HEK293 (cell line): ENCODE data around the gene EPS8L1.
"Not testable (repeated sequence)": the region's sequence is repeated elsewhere in the genome, so short reads cannot be mapped to it uniquely, and the experiment has no call there.

Experiments
- CTCF ChIA-PET: fragments of 350-600 bp; formaldehyde crosslinking; extraction: SDS; loops from one replicate; lab custom pipeline; 2021; ENCODE audit warnings: antibody characterized with exemption; lab: Yijun Ruan, JAX
- POLR2A ChIA-PET: fragments of 300-600 bp; formaldehyde crosslinking; extraction: SDS; loops from one replicate; lab custom pipeline; 2020; ENCODE audit warnings: antibody characterized with exemption, inconsistent platforms; lab: Yijun Ruan, JAX
- H3K27ac ChIP-seq: fragments of 200-500 bp; sonication (Bioruptor generic); 2 replicates; pipeline ENCODE4 v1.5.1; 2014; ENCODE audit warnings: low read depth, low read length, control low read depth, inconsistent platforms; ENCODE audit errors: extremely low read depth
- H3K36me3 ChIP-seq, 2 experiments: fragments of 200-500 bp in 1 of 2; sonication (Bioruptor generic) in 1 of 2; 1 replicate in 1 of 2; 2 replicates in 1 of 2; pipeline ENCODE4 v1.5.1; 2014 to 2017; ENCODE audit warnings: inconsistent platforms in 2 of 2, low read length in 2 of 2; ENCODE audit not compliant: control insufficient read depth in 2 of 2, insufficient read depth in 1 of 2
- H3K4me1 ChIP-seq: fragments of 200-500 bp; sonication (Bioruptor generic); 2 replicates; pipeline ENCODE4 v1.5.1; 2014; ENCODE audit warnings: mild to moderate bottlenecking, low read length, inconsistent platforms; ENCODE audit not compliant: control insufficient read depth, insufficient read depth
- H3K4me3 ChIP-seq: 2 replicates; pipeline ENCODE4 v1.5.1; 2011; ENCODE audit warnings: low read depth, mild to moderate bottlenecking, control low read depth, low read length, moderate library complexity
- H3K9me3 ChIP-seq: fragments of 200-500 bp; sonication (Bioruptor generic); 2 replicates; pipeline ENCODE4 v1.5.1; 2014; ENCODE audit warnings: low read depth, low read length, inconsistent platforms; ENCODE audit not compliant: control insufficient read depth, insufficient read depth
- SCRT1 ChIP-seq: fragments of 450-650 bp; formaldehyde crosslinking; IDR thresholded peaks from 2 replicates; pipeline ENCODE4 v1.5.1; 2016; ENCODE audit warnings: missing biosample characterization, missing genetic modification characterization, borderline replicate concordance
- SCRT2 ChIP-seq: fragments of 450-650 bp; formaldehyde crosslinking; IDR thresholded peaks from 2 replicates; pipeline ENCODE4 v1.5.1; 2016; ENCODE audit warnings: missing biosample characterization, missing genetic modification characterization
- ZBTB48 ChIP-seq: fragments of 450-650 bp; formaldehyde crosslinking; IDR thresholded peaks from 2 replicates; pipeline ENCODE4 v1.5.1; 2016; ENCODE audit warnings: missing biosample characterization, missing genetic modification characterization
- ZSCAN30 ChIP-seq: fragments of 450-650 bp; IDR thresholded peaks from 2 replicates; pipeline ENCODE4 v1.5.1; 2018; ENCODE audit warnings: missing biosample characterization, mild to moderate bottlenecking, missing genetic modification characterization, moderate library complexity
- TF ChIP-seq, protein P1 (sequence below): fragments of 450-650 bp; formaldehyde crosslinking; IDR thresholded peaks from 2 replicates; pipeline ENCODE4 v1.5.1; 2016; ENCODE audit warnings: missing biosample characterization, missing genetic modification characterization, borderline replicate concordance
- TF ChIP-seq, protein P2 (sequence below): fragments of 450-650 bp; formaldehyde crosslinking; IDR thresholded peaks from 2 replicates; pipeline ENCODE4 v1.5.1; 2016; ENCODE audit warnings: missing biosample characterization, missing genetic modification characterization, low read depth
- TF ChIP-seq, protein P3 (sequence below): fragments of 450-650 bp; formaldehyde crosslinking; IDR thresholded peaks from 2 replicates; pipeline ENCODE4 v1.5.1; 2016; ENCODE audit warnings: missing biosample characterization, missing genetic modification characterization, low read depth

EPS8L1 gene

DNA sequence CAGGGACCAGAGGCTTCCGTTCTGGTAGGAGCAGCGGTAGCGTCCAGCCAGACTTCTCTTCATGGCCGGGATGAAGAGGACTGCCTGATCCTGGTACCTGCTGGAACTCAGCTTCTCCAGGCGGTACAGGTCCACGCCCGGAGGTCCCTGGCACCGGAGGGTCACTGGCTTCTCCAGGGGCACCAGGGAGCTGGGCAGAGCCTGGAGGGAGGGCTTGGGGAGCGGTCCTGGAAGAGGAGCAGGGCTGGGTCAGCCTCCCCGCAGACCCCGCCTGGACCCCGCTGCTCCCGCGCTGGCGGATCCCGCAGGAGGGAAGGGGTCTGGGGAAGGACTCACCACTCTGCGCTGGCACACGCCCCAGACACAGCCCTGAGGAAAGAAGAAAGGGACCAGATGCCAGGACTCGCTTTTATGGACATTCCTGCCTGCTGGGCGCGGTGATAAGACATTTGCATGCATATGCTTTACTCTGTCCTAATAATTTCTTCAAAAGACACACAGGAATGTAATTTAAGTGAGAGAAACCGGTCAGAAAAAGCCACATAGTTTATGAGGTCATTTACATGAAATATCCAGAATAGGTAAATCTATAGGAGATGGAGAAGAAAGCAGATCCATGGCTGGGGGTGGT, 43.4 kb upstream of the EPS8L1 start (continued):
- TF ChIP-seq, protein P1, sequence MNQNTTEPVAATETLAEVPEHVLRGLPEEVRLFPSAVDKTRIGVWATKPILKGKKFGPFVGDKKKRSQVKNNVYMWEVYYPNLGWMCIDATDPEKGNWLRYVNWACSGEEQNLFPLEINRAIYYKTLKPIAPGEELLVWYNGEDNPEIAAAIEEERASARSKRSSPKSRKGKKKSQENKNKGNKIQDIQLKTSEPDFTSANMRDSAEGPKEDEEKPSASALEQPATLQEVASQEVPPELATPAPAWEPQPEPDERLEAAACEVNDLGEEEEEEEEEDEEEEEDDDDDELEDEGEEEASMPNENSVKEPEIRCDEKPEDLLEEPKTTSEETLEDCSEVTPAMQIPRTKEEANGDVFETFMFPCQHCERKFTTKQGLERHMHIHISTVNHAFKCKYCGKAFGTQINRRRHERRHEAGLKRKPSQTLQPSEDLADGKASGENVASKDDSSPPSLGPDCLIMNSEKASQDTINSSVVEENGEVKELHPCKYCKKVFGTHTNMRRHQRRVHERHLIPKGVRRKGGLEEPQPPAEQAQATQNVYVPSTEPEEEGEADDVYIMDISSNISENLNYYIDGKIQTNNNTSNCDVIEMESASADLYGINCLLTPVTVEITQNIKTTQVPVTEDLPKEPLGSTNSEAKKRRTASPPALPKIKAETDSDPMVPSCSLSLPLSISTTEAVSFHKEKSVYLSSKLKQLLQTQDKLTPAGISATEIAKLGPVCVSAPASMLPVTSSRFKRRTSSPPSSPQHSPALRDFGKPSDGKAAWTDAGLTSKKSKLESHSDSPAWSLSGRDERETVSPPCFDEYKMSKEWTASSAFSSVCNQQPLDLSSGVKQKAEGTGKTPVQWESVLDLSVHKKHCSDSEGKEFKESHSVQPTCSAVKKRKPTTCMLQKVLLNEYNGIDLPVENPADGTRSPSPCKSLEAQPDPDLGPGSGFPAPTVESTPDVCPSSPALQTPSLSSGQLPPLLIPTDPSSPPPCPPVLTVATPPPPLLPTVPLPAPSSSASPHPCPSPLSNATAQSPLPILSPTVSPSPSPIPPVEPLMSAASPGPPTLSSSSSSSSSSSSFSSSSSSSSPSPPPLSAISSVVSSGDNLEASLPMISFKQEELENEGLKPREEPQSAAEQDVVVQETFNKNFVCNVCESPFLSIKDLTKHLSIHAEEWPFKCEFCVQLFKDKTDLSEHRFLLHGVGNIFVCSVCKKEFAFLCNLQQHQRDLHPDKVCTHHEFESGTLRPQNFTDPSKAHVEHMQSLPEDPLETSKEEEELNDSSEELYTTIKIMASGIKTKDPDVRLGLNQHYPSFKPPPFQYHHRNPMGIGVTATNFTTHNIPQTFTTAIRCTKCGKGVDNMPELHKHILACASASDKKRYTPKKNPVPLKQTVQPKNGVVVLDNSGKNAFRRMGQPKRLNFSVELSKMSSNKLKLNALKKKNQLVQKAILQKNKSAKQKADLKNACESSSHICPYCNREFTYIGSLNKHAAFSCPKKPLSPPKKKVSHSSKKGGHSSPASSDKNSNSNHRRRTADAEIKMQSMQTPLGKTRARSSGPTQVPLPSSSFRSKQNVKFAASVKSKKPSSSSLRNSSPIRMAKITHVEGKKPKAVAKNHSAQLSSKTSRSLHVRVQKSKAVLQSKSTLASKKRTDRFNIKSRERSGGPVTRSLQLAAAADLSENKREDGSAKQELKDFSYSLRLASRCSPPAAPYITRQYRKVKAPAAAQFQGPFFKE (tag by site-specific recombination) = no peak

DNA sequence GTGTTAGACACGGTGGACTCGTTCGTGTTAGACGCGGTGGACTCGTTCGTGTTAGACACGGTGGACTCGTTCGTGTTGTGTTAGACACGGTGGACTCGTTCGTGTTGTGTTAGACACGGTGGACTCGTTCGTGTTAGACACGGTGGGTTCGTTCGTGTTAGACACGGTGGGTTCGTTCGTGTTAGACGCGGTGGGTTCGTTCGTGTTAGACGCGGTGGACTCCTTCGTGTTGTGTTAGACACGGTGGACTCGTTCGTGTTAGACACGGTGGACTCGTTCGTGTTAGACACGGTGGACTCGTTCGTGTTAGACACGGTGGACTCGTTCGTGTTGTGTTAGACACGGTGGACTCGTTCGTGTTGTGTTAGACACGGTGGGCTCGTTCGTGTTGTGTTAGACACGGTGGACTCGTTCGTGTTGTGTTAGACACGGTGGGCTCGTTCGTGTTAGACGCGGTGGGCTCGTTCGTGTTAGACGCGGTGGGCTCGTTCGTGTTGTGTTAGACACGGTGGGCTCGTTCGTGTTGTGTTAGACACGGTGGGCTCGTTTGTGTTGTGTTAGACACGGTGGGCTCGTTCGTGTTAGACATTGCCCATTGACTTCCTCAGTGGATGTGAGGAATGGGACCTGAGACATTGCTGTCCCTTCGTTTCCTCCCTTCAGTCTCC, 42.6 kb upstream of the EPS8L1 start:
- H3K36me3 ChIP-seq, H3K27ac ChIP-seq, H3K9me3 ChIP-seq, POLR2A ChIA-PET, CTCF ChIA-PET, H3K4me3 ChIP-seq, H3K4me1 ChIP-seq: not testable (repeated sequence)

GRCh38 chr19:55034751-55035150, 40.9 kb upstream of the EPS8L1 start:
- ChIA-PET CTCF (no interaction called here), POLR2A (no interaction called here)
- no peak for TF ChIP-seq ZSCAN30 (tag by site-specific recombination)
- Histone ChIP-seq H3K9me3 (no peaks in the 10 kb centered on the region), H3K36me3 (no peaks in the 10 kb centered on the region), H3K4me3 (no peak overlapping the region), H3K27ac (no peak overlapping the region), H3K4me1 (no peaks in the 10 kb centered on the region)

DNA sequence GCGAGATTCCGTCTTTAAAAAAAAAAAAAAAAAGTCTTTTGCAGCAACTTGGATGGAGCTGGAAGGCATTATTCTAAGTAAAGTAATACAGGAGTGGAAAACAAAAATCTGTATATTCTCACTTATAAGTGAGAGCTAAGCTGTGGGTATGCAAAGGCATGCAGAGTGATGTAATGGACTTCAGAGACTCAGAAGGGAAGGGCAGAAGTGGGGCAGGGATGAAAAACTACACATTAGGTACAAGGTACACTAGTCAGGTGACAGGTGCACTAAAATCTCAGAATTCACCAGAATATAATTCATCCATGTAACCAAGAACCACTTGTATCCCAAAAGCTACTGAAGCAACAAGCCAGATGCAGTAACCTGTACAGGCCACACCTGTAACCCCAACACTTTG, 39.6 kb upstream of the EPS8L1 start:
- TF ChIP-seq, protein P2, sequence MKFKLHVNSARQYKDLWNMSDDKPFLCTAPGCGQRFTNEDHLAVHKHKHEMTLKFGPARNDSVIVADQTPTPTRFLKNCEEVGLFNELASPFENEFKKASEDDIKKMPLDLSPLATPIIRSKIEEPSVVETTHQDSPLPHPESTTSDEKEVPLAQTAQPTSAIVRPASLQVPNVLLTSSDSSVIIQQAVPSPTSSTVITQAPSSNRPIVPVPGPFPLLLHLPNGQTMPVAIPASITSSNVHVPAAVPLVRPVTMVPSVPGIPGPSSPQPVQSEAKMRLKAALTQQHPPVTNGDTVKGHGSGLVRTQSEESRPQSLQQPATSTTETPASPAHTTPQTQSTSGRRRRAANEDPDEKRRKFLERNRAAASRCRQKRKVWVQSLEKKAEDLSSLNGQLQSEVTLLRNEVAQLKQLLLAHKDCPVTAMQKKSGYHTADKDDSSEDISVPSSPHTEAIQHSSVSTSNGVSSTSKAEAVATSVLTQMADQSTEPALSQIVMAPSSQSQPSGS (tag by site-specific recombination) = no peak
- TF ChIP-seq SCRT1 (tag by site-specific recombination) = peak; percentile 48; the same call in 1 of the 2 replicates
- TF ChIP-seq, protein P3, sequence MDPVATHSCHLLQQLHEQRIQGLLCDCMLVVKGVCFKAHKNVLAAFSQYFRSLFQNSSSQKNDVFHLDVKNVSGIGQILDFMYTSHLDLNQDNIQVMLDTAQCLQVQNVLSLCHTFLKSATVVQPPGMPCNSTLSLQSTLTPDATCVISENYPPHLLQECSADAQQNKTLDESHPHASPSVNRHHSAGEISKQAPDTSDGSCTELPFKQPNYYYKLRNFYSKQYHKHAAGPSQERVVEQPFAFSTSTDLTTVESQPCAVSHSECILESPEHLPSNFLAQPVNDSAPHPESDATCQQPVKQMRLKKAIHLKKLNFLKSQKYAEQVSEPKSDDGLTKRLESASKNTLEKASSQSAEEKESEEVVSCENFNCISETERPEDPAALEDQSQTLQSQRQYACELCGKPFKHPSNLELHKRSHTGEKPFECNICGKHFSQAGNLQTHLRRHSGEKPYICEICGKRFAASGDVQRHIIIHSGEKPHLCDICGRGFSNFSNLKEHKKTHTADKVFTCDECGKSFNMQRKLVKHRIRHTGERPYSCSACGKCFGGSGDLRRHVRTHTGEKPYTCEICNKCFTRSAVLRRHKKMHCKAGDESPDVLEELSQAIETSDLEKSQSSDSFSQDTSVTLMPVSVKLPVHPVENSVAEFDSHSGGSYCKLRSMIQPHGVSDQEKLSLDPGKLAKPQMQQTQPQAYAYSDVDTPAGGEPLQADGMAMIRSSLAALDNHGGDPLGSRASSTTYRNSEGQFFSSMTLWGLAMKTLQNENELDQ = no peak
- TF ChIP-seq SCRT2 = peak; percentile 53; the same call in 1 of the 2 replicates
- no peak for TF ChIP-seq ZBTB48
- Histone ChIP-seq H3K4me3 (no peak overlapping the region), H3K9me3 (no peaks in the 10 kb centered on the region), H3K4me1 (no peaks in the 10 kb centered on the region), H3K27ac (no peak overlapping the region), H3K36me3 (no peaks in the 10 kb centered on the region)
- CTCF ChIA-PET = no interaction called here
- POLR2A ChIA-PET = interaction anchor here (0.7 kb wide), 1 partner anchor 41 kb away, joined by 6 read pairs; no protein-coding TSS in a partner anchor
